T-helper 22 cell (primary cell): ENCODE measurements around the gene PPARA.
"Not testable (repeated sequence)": the region's sequence is repeated elsewhere in the genome, so short reads cannot be mapped to it uniquely, and the experiment has no call there.

Experiments
- DNase-seq: peaks from one replicate; pipeline ENCODE4 v3.0.0-alpha.2; 2020; ENCODE audit warnings: low read depth

The PPARA gene

GRCh38 chr22:46244771-46245170, 94.4 kb downstream of the PPARA start:
- DNase-seq, result no peak

GRCh38 chr22:46245511-46245910, 95.2 kb downstream of the PPARA start:
- DNase-seq, result no peak

GRCh38 chr22:46246178-46246577, 95.9 kb downstream of the PPARA start:
- DNase-seq, result no peak

- DNase-seq, result no peak
Observed at GRCh38 chr22:46247443-46247975, 97.2 kb downstream of the PPARA start.

- DNase-seq, result peak; percentile 84
Observed at GRCh38 chr22:46250035-46250782, 99.9 kb downstream of the PPARA start, which contains the start of gene CDPF1. Gene CDPF1, minus strand, starts transcription at chr22:46250293. Its CDS starts 2,009 bp downstream, at chr22:46248284.

- DNase-seq, result no peak
Observed at GRCh38 chr22:46250783-46251125, 100.4 kb downstream of the PPARA start.

- no peak for DNase-seq
Observed at GRCh38 chr22:46251266-46251665, 100.9 kb downstream of the PPARA start.

GRCh38 chr22:46251816-46252380, 101.6 kb downstream of the PPARA start:
- no peak for DNase-seq

- DNase-seq, result no peak
Observed at GRCh38 chr22:46256358-46256958, 106.1 kb downstream of the PPARA start.

GRCh38 chr22:46259374-46259773, 109.0 kb downstream of the PPARA start:
- DNase-seq, result no peak

GRCh38 chr22:46260038-46260437, 109.7 kb downstream of the PPARA start:
- DNase-seq, result no peak

GRCh38 chr22:46262449-46263215, 112.3 kb downstream of the PPARA start:
- no peak for DNase-seq

GRCh38 chr22:46263216-46263590, 112.9 kb downstream of the PPARA start, which contains the start of gene PKDREJ:
Gene PKDREJ, minus strand, starts transcription at chr22:46263343. Its CDS starts 21 bp downstream, at chr22:46263322.
- DNase-seq, result no peak

GRCh38 chr22:46264520-46264919, 114.2 kb downstream of the PPARA start:
- not testable (repeated sequence) for DNase-seq

- not testable (repeated sequence) for DNase-seq
Observed at GRCh38 chr22:46265627-46266026, 115.3 kb downstream of the PPARA start.

GRCh38 chr22:46267431-46268279, 117.3 kb downstream of the PPARA start, which contains the start of gene TTC38:
Gene TTC38, plus strand, starts transcription at chr22:46268008. Its CDS starts 32 bp downstream, at chr22:46268040.
- DNase-seq, result peak; percentile 39

- no peak for DNase-seq
Observed at GRCh38 chr22:46269564-46269963, 119.2 kb downstream of the PPARA start.

- DNase-seq, result no peak
Observed at GRCh38 chr22:46272196-46272595, 121.9 kb downstream of the PPARA start.

- no peak for DNase-seq
Observed at GRCh38 chr22:46272762-46273431, 122.6 kb downstream of the PPARA start.

GRCh38 chr22:46273432-46274148, 123.3 kb downstream of the PPARA start:
- no peak for DNase-seq
